ENCODE data around the gene NPR2. TPM values are rescaled to one million over a fixed set of nuclear protein-coding genes. Genes with fewer than 3 reads are reported as not detected.

Gene NPR2
- total and polyA plus RNA-seq, 2 of the 13 experiments (the other 11 are each of a cell fraction or from before 2014, with no cell fraction given) = 7.4 to 9.4 TPM

DNA sequence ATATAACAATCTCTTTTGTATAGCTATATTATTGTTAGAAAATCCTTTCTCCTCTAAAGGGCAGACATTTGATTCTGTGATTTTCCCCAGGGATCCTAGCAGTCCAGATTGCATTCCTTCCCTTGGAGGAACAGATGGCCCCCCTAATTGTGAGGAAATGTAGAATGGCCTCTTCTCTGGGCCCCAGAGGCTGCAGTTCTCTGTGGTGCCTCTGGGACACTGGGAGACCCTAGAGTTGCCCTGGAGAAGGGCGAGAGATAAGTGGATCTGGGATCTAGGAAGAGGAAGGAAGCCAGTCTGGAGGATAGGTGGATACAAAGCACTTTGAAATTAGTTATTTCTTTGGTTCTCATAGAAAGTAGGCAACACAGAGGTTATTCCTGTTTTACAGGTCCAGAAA lies 25.3 kb downstream of the NPR2 start:
- Histone ChIP-seq H3K4me3 (replicated peaks in 1 of 3; ENCODE audit: insufficient read depth in 1 of 3, low read depth in 2 of 3, low read length in 3 of 3) (no peak overlapping the region), H3K4me2 (ENCODE audit: low read depth, low read length) (peak overlapping the region; percentile 34; the same call in 1 of the 2 replicates), H3K4me1 (ENCODE audit: insufficient read depth, low read length) (peaks cover 38% of the 10 kb centered on the region), H3K27me3 (ENCODE audit: control insufficient read depth in 1 of 2, insufficient read depth in 2 of 2, low read length in 2 of 2) (no peaks in the 10 kb centered on the region), H3K36me3 (replicated peaks in 1 of 2; ENCODE audit: control insufficient read depth in 1 of 2, insufficient read depth in 2 of 2, low read length in 2 of 2) (no peaks in the 10 kb centered on the region), H3K79me2 (ENCODE audit: insufficient read depth, low read length) (peaks cover 5% of the 10 kb centered on the region), H4K20me1 (ENCODE audit: insufficient read depth, low read length) (no peaks in the 10 kb centered on the region), H3K9me3 (ENCODE audit: low read length) (no peaks in the 10 kb centered on the region), H3K27ac (ENCODE audit: extremely low read length, insufficient read depth, low read length) (no peak overlapping the region), H3K9ac (ENCODE audit: insufficient read depth, low read depth, low read length) (no peak overlapping the region), H2AFZ (ENCODE audit: low read length) (no peak overlapping the region)
- BruUV-seq (replicated peaks) = no TSS peak
- FAIRE-seq (no peak), ATAC-seq (no peak), DNase-seq (ENCODE audit: low spot score) (peak; percentile 50)
- intact Hi-C loops (cut with micrococcal nuclease; ENCODE audit: unreplicated experiment) = no loop called here
- in situ Hi-C loops (cut with HindIII; ENCODE audit: extremely low pct_ligation_motif_present, low pct_unique_long_range_greater_than_20kb) = no loop called here
- ChIA-PET POLR2A (no interaction called here), CTCF (ENCODE audit: low intra/inter-chr PET ratio, low total read pairs) (no interaction called here)
- TF ChIP-seq, protein P1, sequence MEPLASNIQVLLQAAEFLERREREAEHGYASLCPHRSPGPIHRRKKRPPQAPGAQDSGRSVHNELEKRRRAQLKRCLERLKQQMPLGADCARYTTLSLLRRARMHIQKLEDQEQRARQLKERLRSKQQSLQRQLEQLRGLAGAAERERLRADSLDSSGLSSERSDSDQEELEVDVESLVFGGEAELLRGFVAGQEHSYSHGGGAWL (CRISPR knock-in tag; IDR thresholded peaks at IDR 0.05) = no peak
- 0 out of 4 replicates have a peak, but pooled peaks of 1 of the 2 experiments have one; percentile 11 for TF ChIP-seq POLR2A (IDR thresholded peaks at IDR 0.05; ENCODE audit: insufficient read depth in 1 of 2, low read depth in 2 of 2, low read length in 2 of 2)
- WGBS (ENCODE audit: low lambda C conversion rate) = 100% methylated on average over 1 of the region's 1 CpG

DNA sequence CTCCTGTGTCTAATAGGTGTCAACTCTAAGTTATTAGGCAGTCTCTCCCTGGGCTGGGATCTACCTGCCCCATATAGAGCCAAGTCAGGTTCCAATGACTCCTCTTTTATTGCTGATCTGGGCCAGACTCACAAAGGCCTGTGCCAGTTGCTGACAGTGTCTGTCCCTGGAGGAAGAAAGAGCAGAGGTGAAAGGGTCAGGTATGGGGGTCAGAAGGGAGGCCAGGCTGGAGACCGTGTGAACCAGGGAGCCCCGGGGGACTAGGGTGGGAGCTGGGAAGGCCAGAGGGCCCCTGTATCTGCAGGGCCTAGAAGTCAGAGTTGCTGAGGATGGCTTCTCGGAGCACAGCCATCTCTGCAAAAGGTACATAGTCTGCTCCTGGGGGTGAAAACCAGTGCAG lies 26.9 kb downstream of the NPR2 start:
- H3K27me3 ChIP-seq (ENCODE audit: control insufficient read depth in 1 of 2, insufficient read depth in 2 of 2, low read length in 2 of 2) = no peaks in the 10 kb centered on the region
- FAIRE-seq = no peak
- no peaks in the 10 kb centered on the region for H3K36me3 ChIP-seq (replicated peaks in 1 of 2; ENCODE audit: control insufficient read depth in 1 of 2, insufficient read depth in 2 of 2, low read length in 2 of 2)
- peaks cover 5% of the 10 kb centered on the region for H3K79me2 ChIP-seq (ENCODE audit: insufficient read depth, low read length)
- H2AFZ ChIP-seq (ENCODE audit: low read length) = no peak overlapping the region
- no peak overlapping the region for H3K9ac ChIP-seq (ENCODE audit: insufficient read depth, low read depth, low read length)
- intact Hi-C loops (cut with micrococcal nuclease; ENCODE audit: unreplicated experiment) = no loop called here
- DNase-seq (ENCODE audit: low spot score) = no peak
- WGBS (ENCODE audit: low lambda C conversion rate) = 70% methylated on average over 3 of the region's 3 CpGs
- H3K27ac ChIP-seq (ENCODE audit: extremely low read length, insufficient read depth, low read length) = no peak overlapping the region
- H3K4me1 ChIP-seq (ENCODE audit: insufficient read depth, low read length) = peaks cover 24% of the 10 kb centered on the region
- no peak overlapping the region for H3K4me3 ChIP-seq (replicated peaks in 1 of 3; ENCODE audit: insufficient read depth in 1 of 3, low read depth in 2 of 3, low read length in 3 of 3)
- BruUV-seq (replicated peaks) = no TSS peak
- in situ Hi-C loops (cut with HindIII; ENCODE audit: extremely low pct_ligation_motif_present, low pct_unique_long_range_greater_than_20kb) = no loop called here
- H3K9me3 ChIP-seq (ENCODE audit: low read length) = no peaks in the 10 kb centered on the region
- CTCF ChIA-PET (ENCODE audit: low intra/inter-chr PET ratio, low total read pairs) = no interaction called here
- H3K4me2 ChIP-seq (ENCODE audit: low read depth, low read length) = no peak overlapping the region
- ATAC-seq = no peak
- POLR2A ChIA-PET = no interaction called here
- H4K20me1 ChIP-seq (ENCODE audit: insufficient read depth, low read length) = no peaks in the 10 kb centered on the region
- TF ChIP-seq, protein P2, sequence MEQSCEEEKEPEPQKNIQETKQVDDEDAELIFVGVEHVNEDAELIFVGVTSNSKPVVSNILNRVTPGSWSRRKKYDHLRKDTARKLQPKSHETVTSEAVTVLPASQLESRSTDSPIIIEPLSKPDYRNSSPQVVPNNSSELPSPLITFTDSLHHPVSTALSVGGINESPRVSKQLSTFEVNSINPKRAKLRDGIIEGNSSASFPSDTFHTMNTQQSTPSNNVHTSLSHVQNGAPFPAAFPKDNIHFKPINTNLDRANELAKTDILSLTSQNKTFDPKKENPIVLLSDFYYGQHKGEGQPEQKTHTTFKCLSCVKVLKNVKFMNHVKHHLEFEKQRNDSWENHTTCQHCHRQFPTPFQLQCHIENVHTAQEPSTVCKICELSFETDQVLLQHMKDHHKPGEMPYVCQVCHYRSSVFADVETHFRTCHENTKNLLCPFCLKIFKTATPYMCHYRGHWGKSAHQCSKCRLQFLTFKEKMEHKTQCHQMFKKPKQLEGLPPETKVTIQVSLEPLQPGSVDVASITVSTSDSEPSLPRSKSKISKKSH (CRISPR knock-in tag; IDR thresholded peaks at IDR 0.05; ENCODE audit: borderline replicate concordance) = no peak
- TF ChIP-seq, protein P3, sequence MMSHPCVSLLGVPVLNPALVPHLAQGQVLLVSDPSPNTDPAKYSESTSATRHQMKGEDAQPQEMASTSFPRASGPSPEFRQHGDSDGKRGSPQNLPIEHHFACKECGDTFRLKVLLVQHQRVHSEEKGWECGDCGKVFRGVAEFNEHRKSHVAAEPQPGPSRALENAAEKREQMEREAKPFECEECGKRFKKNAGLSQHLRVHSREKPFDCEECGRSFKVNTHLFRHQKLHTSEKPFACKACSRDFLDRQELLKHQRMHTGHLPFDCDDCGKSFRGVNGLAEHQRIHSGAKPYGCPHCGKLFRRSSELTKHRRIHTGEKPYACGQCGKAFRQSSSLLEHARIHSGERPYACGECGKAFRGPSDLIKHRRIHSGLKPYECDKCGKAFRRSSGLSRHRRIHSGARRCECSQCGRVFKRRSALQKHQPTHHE (CRISPR knock-in tag; IDR thresholded peaks at IDR 0.05; ENCODE audit: borderline replicate concordance) = no peak
- TF ChIP-seq POLR2G (IDR thresholded peaks at IDR 0.05; ENCODE audit: low read depth, low read length) (no peak), ETV5 (CRISPR knock-in tag; IDR thresholded peaks at IDR 0.05; ENCODE audit: borderline replicate concordance) (no peak), KAT8 (CRISPR knock-in tag; IDR thresholded peaks at IDR 0.05) (no peak), ZC3H13 (CRISPR knock-in tag; IDR thresholded peaks at IDR 0.05) (no peak), PPARG (CRISPR knock-in tag; conservative IDR thresholded peaks at IDR 0.05) (no peak), ZNF121 (CRISPR knock-in tag; IDR thresholded peaks at IDR 0.05) (no peak)
- TF ChIP-seq, protein P4, sequence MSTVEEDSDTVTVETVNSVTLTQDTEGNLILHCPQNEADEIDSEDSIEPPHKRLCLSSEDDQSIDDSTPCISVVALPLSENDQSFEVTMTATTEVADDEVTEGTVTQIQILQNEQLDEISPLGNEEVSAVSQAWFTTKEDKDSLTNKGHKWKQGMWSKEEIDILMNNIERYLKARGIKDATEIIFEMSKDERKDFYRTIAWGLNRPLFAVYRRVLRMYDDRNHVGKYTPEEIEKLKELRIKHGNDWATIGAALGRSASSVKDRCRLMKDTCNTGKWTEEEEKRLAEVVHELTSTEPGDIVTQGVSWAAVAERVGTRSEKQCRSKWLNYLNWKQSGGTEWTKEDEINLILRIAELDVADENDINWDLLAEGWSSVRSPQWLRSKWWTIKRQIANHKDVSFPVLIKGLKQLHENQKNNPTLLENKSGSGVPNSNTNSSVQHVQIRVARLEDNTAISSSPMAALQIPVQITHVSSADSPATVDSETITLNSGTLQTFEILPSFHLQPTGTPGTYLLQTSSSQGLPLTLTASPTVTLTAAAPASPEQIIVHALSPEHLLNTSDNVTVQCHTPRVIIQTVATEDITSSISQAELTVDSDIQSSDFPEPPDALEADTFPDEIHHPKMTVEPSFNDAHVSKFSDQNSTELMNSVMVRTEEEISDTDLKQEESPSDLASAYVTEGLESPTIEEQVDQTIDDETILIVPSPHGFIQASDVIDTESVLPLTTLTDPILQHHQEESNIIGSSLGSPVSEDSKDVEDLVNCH (CRISPR knock-in tag; IDR thresholded peaks at IDR 0.05) = no peak
- TF ChIP-seq, protein P5, sequence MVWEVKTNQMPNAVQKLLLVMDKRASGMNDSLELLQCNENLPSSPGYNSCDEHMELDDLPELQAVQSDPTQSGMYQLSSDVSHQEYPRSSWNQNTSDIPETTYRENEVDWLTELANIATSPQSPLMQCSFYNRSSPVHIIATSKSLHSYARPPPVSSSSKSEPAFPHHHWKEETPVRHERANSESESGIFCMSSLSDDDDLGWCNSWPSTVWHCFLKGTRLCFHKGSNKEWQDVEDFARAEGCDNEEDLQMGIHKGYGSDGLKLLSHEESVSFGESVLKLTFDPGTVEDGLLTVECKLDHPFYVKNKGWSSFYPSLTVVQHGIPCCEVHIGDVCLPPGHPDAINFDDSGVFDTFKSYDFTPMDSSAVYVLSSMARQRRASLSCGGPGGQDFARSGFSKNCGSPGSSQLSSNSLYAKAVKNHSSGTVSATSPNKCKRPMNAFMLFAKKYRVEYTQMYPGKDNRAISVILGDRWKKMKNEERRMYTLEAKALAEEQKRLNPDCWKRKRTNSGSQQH (CRISPR knock-in tag; IDR thresholded peaks at IDR 0.05; ENCODE audit: low read depth) = no peak
